ENCODE measurements around the gene ARHGEF35.
"Not testable (repeated sequence)": the region's sequence is repeated elsewhere in the genome, so short reads cannot be mapped to it uniquely, and the experiment has no call there.

DNA sequence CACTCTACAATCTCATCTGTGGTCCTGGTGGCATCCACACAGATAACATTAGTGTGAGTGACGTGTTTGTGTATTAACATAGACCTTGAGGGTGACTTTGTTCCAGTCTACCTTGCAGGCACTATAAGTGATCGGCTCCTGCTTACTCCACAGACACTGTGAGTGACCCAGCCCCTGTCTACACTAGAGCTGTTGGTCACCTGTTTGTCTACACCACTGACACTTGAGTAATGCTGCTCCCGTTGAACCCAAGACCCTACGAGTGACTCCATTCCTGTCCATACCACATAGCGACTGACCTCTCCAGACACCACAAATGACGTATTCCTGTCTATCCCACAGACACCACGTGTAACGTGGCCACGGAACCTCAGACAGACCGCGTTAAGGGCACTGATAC lies 1.9 kb downstream of the ARHGEF35 start:
- TF ChIP-seq, protein P1, sequence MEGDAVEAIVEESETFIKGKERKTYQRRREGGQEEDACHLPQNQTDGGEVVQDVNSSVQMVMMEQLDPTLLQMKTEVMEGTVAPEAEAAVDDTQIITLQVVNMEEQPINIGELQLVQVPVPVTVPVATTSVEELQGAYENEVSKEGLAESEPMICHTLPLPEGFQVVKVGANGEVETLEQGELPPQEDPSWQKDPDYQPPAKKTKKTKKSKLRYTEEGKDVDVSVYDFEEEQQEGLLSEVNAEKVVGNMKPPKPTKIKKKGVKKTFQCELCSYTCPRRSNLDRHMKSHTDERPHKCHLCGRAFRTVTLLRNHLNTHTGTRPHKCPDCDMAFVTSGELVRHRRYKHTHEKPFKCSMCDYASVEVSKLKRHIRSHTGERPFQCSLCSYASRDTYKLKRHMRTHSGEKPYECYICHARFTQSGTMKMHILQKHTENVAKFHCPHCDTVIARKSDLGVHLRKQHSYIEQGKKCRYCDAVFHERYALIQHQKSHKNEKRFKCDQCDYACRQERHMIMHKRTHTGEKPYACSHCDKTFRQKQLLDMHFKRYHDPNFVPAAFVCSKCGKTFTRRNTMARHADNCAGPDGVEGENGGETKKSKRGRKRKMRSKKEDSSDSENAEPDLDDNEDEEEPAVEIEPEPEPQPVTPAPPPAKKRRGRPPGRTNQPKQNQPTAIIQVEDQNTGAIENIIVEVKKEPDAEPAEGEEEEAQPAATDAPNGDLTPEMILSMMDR (IDR thresholded peaks at IDR 0.05): not testable (repeated sequence)
- not testable (repeated sequence) for TF ChIP-seq POLR2A (IDR thresholded peaks at IDR 0.05)

Measured in adrenal gland (tissue), 5 donors.